Stimulated activated CD4-positive, alpha-beta T cell treated with anti-CD3 and anti-CD28 coated beads, Interleukin-4, amount 100 ng/mL, for 24 hours (primary cell): Measurements from ENCODE around the gene ZNF286A.
"Not testable (repeated sequence)": the region's sequence is repeated elsewhere in the genome, so short reads cannot be mapped to it uniquely, and the experiment has no call there.

Experiments
- DNase-seq: peaks from one replicate; pipeline ENCODE4 v3.0.0-alpha.2; 2020

ZNF286A gene

DNA sequence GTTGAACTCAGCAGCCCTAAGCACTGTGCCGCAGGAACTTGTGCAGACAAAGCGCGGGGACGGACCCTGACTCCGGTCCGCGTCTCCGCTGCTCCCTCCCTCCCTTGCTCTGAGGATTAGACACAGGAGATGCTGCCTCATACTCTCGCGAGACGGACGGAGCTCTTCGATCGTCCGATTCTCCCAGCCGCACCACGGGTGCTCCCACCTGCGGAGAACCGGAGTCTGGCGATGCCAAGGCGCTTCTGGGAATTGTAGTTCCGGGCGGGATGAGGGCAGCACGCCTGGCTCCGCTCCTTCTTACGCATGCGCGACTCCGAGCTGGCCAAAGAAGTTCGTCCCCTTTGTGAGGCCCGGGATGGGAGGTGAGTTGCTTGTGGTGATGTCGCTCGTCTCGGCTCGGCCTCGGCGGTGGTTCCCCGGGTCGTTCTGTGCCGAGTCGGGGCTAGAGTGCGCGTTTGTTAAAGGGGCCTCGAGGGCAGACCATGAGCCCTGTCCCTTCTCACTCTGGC, at the start of gene ZNF286A:
Gene ZNF286A, plus strand, starts transcription at position 340 of the 512 bp plus-strand sequence. CDS start 578 bp downstream, outside the sequence.
- peak; percentile 99 for DNase-seq

DNA sequence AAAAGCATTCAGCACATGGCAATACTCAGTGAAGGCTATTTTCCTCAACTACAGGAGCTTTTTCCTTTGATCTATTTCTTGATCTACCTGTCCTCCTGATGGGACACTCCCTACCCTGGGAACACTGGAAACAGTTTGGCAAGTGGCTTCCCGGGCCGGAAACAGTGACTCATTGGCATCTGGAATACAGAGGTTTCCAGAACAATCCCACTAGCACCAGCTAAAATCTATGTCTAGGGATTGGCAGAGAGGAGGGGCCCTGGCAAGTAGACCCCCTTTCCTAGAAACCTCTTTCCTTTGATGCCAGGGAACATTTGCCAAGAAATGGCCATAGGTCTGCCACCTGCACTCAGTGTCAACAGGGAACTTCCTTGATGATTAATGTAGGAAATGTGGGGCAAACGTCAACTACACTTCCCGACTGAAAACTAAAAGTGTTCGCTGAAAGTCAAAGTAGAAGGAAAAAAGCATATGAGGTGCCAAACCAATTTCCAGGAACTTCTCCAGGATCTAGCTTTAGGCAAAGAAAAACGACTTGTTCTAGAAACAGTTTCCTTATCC, 49.6 kb upstream of the ZNF286A start:
- DNase-seq: no peak

DNA sequence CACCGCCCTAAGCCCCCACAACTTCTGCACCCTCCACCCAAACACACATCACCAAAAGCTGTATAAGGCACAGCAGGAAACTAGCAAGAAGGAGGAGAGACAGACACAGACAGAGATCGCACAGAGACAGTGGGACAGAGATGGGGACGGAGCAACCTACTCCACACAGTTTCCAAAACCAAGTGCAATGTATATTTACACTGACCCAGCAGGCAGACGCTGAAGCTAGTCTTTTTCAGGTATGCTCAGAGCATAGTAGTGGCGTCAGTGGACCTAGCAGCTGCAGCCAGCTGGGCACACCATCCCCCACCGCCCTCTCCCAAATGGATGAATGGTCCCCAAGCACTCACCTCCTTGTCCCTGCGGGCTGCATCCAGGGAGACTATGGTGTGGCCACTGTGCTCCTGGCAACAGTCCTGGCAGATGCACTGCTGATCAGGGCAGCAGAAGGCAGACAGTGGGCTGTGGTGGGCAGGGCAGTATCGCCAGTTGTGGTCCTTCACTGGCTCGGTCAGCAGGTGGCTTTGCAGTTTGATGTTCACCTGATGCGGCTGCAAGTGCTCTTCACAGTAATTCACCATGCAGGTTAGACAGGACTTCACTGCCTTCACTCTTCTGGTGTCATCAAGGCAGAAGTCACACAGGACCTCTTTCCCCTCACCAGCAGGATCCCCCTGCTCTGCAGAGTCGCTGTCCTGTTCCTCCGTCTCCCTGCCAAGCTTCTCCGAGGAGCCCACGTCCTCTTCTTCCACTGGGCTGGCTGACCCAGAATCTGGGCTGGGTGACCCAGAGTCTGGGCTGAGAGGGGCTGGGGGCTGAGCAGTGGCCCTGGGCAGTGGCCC, 48.6 kb upstream of the ZNF286A start:
- no peak for DNase-seq

DNA sequence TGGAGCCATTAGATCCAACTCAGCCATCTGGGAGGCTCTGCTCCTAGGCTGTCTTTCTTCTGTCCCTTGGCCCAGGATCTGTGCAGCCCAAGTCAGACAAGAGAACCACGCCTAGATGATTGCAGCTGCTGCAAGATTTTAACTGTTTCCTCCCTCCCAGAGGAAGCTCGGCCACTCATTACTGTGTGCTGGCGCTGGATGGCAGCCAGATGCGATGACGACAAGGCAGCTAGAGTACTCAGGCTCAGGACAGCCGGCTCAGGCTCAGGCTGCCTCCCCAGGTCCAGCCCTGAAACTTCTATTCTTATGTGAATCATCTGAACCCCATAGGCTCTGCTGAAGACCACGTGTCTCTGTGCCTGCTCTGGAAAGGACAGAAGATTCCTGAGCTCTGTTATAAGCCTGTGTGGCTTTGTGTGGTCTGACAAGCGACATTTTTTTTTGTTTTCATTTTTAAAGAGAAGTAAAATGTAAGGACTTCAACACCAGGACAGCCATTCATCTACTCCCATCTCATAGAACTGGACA, 47.9 kb upstream of the ZNF286A start:
- DNase-seq: no peak

DNA sequence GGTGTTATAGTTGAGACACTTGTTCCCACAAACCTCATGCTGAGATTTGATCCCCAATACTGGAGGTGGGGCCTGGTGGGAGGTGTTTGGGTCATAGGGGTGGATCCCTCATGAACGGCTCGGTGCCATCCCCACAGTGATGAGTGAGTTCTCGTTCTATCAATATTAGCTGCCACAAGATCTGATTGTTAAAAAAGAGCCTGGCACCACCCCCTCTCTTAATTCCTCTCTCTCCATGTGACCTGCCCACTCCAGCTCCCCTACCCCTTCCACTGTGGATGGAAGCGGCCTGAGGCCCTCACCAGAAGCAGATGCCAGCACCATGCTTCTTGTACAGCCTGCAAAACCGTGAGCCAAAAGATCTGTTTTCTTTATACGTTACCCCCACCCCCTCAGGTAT, 46.6 kb upstream of the ZNF286A start:
- no peak for DNase-seq

DNA sequence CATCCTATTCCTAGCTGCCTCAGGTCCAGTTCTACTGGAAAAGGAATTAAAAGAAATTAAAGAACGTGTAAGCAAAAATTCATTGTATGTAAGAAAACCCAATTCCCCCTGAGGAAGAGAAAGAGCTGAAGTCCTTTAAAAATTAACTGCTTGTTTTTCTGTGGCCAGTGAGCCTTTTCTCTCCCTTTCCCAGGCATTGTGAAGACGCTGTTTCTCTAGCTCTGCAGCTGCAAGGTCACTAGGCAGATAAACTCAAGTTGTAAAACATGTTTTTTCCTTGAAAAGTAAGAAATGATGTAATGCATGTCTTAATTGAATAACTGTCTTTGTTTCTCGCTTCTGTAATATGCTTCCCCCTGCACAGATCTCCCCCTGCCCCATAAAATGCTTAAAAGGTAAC, 45.2 kb upstream of the ZNF286A start:
- DNase-seq: not testable (repeated sequence)

DNA sequence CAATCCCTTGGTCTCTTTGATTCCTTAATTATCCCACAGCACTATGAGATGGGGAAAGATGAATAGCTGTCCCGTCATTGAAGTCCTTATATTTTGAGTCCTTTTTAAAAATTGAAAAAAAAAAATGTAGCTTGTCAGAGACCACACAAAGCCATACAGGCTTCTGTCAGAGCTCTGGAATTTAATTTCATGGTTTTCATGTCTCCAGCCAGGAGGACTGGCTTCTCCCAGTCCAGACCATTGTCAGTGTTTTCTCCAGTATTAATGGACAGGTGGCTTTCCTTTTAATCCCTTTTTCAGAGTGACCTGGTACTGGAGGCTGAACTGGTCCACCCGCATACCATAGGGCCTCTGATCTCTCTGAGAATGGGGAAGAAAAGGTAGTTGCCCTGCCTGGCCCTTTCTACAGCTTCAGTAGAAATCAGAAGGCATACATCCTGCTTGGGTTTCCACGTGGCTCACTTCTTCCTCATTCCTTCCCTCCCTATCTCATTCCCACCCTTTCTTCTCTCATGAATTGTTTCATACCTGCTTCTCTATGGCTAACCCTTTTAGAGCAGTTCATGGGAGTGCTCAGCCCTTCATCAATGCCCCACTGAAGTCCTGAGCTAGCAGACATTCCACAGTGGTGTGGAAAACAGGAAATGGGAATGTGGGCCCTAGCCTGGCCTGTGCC, 44.5 kb upstream of the ZNF286A start:
- DNase-seq: no peak

DNA sequence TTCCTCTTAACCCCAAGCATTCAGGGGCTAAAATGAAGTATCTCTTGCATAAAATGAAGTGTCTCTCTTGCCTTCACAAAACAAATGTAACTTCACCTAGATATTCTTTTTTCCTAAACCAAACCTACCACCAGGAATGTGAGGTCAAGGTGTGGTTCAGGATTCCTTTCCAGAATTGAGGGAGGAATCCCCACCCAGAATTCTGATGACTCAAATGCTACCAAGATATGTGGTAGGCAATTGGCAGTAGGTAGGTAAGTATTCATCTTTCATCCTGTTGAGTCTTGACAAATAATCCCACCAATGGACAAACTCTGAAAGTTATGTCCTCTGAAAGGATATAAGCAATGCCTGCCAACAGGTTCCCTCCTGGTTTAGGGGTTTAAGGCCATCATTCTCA, 41.7 kb upstream of the ZNF286A start:
- DNase-seq: no peak

DNA sequence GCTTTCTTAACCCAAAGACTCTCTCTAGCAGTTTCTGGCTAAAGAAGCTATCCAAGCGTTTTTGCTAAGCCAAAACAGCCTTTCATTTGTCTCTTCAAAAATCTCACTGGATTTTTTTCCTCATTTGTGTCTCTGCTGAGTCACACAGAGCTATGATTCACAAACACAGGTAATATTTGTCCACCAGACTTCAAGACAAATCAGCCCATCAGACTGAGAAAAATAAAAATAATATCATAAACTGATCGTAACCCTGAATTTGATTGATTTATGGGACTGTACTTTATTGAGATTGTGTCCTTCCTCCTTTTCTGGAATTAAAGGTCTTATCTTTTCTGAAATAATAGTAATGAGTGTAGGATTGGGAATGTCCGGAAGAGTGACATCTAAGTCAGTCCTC, 41.3 kb upstream of the ZNF286A start:
- DNase-seq: no peak

DNA sequence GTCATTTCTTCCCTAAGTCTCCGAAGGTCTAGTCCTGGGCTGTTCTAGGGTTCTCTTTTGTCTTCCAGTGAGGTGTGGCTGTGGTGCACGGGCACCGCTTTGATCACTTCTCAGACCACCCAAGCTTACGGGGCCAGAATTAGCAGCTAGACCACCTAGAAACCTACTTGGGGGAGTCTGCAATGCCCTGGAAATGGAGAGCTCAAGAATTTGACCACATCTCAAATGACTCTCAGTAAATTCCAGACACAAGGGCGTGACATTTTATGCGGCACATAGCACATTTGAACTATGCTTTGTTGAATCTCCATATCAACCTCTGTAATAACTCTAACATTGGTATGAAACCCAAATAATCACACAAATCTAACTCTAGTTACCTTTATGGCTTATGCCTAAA, 40.3 kb upstream of the ZNF286A start:
- no peak for DNase-seq

DNA sequence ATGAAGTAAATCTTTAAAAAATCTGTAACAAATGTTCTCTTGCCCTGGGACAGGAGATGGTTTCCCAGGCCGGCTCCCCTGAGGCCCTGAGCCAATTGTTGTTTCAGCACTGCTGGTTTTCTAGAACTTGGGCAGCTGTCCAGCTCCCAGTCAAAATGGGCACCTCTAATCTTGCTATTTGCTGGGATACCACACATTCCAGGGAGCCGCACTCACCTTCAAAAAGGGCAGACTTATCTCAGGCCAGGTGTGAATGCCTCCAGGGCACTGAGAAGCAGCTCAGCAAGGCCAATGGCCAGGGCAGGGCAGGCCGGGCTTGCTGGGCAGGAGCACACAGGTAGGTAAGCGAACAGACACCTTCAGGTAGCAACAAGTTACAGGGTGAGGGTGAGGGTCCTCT, 39.9 kb upstream of the ZNF286A start:
- no peak for DNase-seq

DNA sequence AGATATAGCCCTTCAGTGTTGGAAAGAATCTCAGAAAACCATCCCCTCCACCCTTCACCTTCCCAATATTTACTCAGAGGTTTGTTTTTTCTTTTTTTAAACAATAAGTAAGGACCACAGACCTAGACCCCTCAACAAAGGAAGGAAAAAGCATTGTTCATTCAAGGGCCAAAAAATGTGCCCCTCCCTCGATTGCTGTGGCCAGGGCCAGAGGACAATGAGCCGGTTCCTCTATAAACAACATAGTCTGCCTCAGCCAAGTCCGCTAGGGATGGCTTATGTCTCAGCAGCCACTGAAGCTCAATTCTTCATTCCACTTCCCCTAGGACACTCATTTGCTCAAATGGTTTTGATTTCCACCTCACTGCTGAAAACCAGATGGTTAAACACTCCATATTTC, 39.5 kb upstream of the ZNF286A start:
- no peak for DNase-seq

DNA sequence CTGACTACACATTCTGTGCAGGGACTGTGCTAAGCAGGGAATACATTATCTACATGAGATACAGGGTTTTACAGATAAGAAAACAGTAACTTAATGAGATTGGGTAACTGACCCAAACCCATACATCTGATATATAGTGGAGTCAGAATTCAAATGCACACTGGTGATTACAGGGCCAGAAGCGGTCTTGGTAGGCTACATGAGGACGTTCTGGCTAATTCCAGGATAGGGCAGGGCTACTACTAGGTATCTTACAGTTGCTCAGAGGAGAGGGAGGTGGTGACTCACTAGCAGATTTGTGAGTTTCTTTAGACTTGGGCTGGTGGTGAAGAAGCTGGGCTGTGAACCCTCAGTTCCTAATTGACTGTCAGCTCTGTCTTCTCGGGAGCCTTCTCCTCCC, 36.9 kb upstream of the ZNF286A start:
- DNase-seq: no peak

DNA sequence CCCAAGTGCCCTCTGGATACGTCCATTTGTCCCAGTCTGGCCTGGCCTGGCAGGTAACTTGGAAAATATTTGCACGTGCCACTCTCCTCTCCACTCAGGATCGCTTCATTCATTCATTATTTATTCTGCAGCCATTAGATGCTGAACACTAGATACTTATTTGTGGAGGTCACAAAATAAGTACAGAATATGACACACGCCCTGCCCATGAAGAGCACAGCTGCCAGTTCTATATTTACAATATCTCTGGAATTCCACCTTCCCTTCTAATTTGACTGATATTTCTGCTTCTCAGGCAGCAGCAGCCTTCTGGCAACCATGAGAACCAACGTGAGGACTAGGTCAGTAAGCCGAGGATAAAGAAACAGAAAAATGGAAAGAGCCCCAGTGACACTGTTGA, 36.4 kb upstream of the ZNF286A start:
- no peak for DNase-seq

DNA sequence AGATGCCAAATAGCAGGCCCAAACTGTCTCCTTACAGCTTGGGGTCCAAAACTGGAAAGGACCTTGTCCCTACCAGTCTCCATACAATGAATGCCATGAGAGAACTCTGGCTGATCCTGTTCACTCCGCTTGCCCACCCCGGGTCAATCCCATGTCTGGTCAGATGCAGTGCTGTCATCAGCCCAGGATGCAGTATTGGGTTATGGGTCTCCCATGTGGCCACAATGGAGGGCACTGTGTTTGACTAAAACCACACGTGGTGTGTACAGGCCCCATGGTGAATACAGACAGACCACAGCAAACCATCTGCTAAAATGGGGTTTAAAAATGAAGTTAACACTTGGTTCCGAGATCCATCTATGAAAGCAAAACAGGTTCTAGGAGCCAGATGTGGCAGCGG, 35.9 kb upstream of the ZNF286A start:
- no peak for DNase-seq

DNA sequence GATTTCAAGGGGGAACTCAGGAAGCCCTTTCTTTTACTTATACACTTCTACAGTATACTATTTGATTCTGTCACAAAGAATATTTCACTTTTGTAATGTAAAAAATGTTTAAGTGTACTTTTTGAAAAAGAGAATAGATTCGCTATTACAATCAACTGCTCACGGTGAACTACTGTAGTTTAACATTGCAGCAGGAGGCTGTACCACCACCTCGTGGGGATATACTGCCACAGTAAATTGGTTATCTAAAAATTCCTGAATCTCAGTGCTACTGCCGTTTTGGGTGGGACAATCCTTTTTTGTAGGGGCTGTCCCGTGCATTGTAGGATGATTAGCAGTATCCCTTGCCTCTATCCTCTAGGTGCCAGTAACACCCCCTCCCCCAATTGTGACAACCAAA, 30.0 kb upstream of the ZNF286A start:
- not testable (repeated sequence) for DNase-seq

DNA sequence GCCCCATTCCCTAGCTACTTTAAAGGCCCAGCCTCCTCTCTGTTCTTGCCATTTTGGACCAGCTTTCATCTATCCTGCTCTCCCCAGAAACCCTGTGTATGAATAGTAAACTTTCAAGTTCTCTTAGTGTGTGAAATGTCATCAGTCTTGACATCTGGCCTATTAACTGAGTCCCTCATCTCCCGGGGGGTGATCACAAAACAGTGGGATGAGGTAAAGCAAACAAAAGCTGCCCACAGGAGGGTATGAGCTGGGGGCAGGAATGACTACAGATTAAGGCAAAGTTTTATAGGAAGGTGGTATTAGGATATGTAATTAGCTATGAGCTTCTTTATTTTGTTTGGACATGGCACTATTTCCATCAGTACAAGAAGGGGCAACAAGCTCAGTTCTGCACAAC, 24.9 kb upstream of the ZNF286A start:
- not testable (repeated sequence) for DNase-seq

DNA sequence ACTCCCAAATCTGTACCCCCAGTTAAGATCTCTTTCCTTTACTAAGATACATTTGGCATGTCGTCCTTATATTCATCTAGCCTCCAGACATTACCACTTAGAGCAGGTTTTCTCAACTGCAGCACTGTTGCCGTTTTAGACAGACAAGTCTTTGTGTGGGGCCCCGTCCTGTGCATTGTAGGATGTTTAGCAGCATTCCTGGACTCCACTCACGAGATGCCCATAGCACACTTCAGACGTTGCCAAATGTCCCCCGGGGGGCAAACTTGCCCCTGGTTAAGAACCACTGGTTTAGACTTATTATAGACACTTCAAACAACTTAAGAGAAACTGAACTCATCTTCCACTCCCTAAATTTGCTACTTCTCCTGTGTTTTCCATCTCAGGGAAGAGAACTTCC, 23.6 kb upstream of the ZNF286A start:
- not testable (repeated sequence) for DNase-seq

DNA sequence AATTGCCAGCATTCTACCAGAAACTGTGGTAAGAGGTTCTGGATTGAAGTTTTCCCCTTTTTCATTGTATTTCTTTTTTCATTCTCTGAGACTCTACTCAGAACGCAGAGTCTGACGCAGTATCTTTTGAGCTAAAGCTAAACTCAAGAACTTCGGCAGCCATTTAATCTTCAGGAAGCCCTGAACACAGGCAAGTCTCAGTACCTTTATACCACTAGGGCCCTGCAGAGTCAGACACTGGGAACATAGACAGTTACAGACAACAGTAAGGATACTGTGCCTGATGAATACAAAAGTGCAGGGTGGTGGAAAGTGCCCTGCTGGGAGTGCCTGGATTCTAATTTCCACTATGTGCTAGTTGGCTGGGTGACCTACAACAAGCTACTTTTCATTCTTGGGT, 16.4 kb upstream of the ZNF286A start:
- not testable (repeated sequence) for DNase-seq

DNA sequence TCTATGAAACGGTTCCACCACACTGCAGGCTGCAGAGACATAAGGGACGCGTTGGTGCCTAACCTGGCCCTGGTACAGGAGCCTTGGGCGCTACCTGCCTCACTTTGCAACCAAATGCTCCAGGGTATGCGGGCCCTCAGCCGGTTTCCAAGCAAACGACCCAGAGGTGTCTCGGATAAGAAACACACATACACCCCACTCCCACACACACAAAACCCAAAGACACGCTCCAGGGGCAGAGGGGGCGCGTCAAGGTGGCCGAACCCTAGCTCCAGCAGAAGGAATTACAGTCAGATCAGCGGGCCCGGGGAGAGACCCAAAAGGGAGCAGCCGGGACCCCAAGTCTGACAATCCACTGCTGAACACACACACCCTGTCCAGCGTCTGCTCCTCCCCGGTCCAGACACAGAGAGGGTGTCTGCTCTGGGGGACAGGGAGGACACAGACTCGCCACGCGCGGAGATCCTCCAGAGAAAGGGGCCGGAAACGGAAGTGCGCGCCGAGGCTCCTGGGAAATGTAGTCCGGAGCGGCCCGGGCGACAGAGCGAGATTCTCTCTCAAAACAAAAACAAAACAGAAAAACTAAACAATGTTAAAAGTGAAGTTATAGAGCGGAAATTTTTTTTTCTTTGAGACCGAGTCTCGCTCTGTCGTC, 15.6 kb upstream of the ZNF286A start, which contains the start of gene TRIM16:
Gene TRIM16, minus strand, starts transcription at position 488 of the 655 bp plus-strand sequence. CDS start 32,702 bp downstream, outside the sequence.
- peak; percentile 80 for DNase-seq

DNA sequence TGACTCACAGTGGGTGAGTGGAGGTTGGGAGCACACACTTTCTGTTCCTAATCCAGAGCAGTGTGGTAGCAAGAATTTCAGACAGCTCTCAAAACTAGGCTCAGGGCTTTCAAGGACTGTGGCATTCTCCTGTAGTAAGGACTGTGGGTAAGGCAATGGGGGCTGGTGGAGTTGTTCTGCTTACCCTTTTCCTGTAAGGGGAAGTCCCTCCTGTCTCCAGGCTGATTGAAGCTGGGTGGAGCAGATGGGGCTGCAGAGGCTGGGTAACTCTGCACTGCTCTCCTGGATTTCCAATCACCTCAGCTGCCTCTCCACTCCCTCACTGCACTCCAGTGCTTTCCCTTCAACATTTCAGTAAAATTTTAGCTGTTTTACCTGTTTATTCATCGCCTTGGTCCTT, 12.1 kb upstream of the ZNF286A start:
- not testable (repeated sequence) for DNase-seq

DNA sequence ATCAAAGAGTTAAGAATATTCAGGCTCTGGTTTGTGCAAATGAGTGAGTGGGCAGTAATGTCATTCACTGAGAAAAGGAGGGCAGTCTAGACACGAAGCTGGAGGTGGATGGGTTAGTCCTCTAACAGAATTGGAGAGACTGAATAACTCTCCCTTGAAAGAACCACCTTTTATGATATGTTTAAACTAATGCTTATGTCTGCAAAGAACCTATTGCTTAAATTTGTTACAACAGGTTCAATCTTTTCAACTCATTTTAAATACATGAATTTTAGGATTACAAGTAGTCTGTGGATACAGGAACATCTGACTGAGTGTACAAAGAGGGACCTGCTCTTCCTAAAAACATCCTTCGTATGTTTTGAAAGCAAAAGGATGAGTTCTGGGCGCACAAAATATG, 585 bp upstream of the ZNF286A start:
- DNase-seq: not testable (repeated sequence)

DNA sequence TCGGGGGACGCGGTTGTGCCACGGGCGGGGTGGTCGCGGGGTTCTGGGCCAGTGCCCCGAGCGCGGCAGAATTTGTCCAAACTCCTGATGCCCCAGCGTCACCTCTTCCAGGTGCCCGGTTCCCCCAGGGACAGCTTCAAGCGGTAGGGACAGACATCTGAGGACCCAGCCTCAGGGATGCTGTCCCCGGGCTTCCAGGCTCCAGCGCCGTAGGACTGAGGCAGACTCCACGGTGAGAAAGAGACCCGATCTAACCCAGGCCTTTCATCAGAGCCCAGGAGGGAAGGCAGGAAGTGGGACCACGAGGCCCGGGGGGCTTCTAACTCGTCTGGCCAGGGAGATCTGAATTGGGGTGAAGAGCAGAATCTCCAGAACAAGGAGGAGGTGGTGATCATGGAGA, 385 bp downstream of the ZNF286A start:
- DNase-seq: not testable (repeated sequence)
